ENCODE results near the gene SYPL1.

- TF ChIP-seq NFIC (IDR thresholded peaks at IDR 0.05) (no peak), PML (IDR thresholded peaks at IDR 0.05; ENCODE audit: low read length) (no peak), EP300 (IDR thresholded peaks at IDR 0.05; ENCODE audit: low read length) (no peak), STAG1 (CRISPR knock-in tag; IDR thresholded peaks at IDR 0.05; ENCODE audit: borderline replicate concordance) (no peak), EZH2 (IDR thresholded peaks at IDR 0.05; ENCODE audit: borderline replicate concordance, low read depth, low read length) (0 out of 2 replicates have a peak, but pooled peaks have one; percentile 11)
These were observed 40.2 kb upstream of the SYPL1 start for GRCh38 chr7:106152313-106152665.

All from K562 (cell line).